ENCODE measurements around the gene DENND1A. TPM values are rescaled to one million over a fixed set of nuclear protein-coding genes. Genes with fewer than 3 reads are reported as not detected.

The DENND1A gene
- total RNA-seq, 1 donor from 2014 or later = 12.7 TPM

DNA sequence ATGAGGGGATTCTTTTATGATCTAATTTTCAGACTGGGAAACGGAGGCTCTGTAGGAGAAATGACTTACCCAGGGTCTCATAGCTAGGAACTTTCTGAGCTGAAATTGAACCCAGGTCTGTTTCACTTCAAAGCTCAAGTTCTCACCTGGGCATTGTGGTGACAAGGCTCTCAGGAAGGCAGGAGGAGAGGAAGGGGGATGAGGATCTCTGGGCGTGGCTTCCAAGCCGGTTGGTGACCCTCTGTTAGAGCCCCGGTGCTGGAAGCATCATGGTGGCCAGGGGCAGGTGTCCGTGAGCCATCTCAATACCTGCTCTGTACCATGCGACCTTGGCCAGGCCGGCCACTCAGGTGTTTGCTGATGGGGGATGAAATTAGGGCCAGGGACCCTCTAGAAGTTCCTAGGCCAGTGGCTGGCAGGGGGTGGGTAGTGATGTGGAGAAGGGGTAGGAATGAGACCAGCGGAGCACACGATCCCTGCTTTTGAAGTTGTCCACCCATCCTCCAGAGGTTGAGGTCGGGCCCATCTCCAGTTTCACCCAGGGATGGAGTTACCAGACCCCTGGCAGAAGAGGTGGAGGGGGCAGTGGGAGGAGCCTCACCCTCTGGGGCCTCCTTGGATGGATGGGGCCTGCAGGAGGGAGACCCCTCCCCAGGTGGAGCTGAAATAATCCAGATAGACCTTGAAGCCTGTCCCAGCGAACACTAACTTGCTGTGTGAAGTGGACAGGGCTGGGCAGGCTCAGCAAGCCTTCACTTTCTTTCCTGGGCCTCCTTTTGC lies 568.0 kb downstream of the DENND1A start:
- peak overlapping the region; percentile 72 for H3K27ac Mint-ChIP-seq (ENCODE audit: unreplicated experiment)
- H3K4me1 Mint-ChIP-seq (ENCODE audit: low read depth, unreplicated experiment) = peaks cover 42% of the 10 kb centered on the region
- peak overlapping the region; percentile 60 for H3K4me3 Mint-ChIP-seq (ENCODE audit: unreplicated experiment)

DNA sequence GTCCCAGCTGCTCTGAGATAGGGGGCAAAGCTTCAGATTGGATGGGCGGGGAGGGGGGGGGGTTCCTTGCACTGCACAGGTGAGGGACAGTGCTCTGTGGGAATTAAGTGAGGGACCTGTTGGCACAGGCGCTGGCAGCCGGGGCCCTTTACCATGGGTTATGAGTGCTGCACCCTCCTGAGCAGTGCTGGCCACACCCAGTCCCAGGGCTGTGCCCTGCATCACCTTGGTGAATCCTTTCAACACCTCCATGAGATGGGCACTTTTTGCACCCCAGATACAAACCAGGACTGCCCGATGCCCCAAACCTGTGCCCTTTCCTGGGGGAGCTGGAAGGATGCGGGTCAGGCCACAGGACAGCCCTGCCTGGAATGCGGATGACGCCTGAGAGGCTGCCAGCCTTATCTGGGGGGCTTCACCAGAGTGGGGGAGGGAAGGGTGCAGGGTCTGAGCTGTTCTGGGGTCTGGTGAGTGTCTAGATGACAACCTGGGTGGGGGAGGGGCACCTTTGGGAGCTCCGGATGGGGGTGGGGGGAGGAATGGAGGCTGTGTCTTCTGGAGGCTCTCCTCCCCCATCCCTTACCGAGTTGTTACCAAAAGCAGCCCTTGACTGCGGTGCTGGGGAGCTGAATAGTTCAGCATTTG lies 568.7 kb downstream of the DENND1A start:
- Mint-ChIP-seq H3K4me1 (ENCODE audit: low read depth, unreplicated experiment) (peaks cover 47% of the 10 kb centered on the region), H3K4me3 (ENCODE audit: unreplicated experiment) (no peak overlapping the region), H3K36me3 (ENCODE audit: low read depth, unreplicated experiment) (no peaks in the 10 kb centered on the region), H3K27ac (ENCODE audit: unreplicated experiment) (no peak overlapping the region), H3K27me3 (ENCODE audit: low read depth, unreplicated experiment) (peaks cover 3% of the 10 kb centered on the region), H3K9me3 (ENCODE audit: unreplicated experiment) (no peaks in the 10 kb centered on the region)
- no peak for DNase-seq (ENCODE audit: low read depth)
- no peak overlapping the region for H3K27ac ChIP-seq (ENCODE audit: low read depth, low read length)
- no peak overlapping the region for H2AFZ ChIP-seq (ENCODE audit: low read depth, low read length)
- H3K9me3 ChIP-seq (ENCODE audit: insufficient read depth, low read depth, low read length) = no peaks in the 10 kb centered on the region
- H3K4me1 ChIP-seq (ENCODE audit: insufficient read depth, low read length) = peaks cover 17% of the 10 kb centered on the region
- H3K4me2 ChIP-seq (ENCODE audit: low read length) = no peak overlapping the region
- H3K36me3 ChIP-seq (ENCODE audit: insufficient read depth, low read length) = no peaks in the 10 kb centered on the region
- TF ChIP-seq, protein P1, sequence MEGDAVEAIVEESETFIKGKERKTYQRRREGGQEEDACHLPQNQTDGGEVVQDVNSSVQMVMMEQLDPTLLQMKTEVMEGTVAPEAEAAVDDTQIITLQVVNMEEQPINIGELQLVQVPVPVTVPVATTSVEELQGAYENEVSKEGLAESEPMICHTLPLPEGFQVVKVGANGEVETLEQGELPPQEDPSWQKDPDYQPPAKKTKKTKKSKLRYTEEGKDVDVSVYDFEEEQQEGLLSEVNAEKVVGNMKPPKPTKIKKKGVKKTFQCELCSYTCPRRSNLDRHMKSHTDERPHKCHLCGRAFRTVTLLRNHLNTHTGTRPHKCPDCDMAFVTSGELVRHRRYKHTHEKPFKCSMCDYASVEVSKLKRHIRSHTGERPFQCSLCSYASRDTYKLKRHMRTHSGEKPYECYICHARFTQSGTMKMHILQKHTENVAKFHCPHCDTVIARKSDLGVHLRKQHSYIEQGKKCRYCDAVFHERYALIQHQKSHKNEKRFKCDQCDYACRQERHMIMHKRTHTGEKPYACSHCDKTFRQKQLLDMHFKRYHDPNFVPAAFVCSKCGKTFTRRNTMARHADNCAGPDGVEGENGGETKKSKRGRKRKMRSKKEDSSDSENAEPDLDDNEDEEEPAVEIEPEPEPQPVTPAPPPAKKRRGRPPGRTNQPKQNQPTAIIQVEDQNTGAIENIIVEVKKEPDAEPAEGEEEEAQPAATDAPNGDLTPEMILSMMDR (IDR thresholded peaks at IDR 0.05; ENCODE audit: insufficient read depth, low read depth, low read length) = no peak
- TF ChIP-seq EZH2 (IDR thresholded peaks at IDR 0.05; ENCODE audit: insufficient read depth, low read length) = no peak
- H3K4me3 ChIP-seq (ENCODE audit: insufficient read depth, low read depth, low read length) = no peak overlapping the region
- H3K79me2 ChIP-seq (ENCODE audit: insufficient read depth, low read length) = no peaks in the 10 kb centered on the region
- H3K27me3 ChIP-seq (ENCODE audit: insufficient read depth, low read length) = peaks cover 6% of the 10 kb centered on the region
- H3K9ac ChIP-seq (ENCODE audit: low read length) = no peak overlapping the region
- no peak for FAIRE-seq
- H4K20me1 ChIP-seq (ENCODE audit: insufficient read depth, low read length) = no peaks in the 10 kb centered on the region

More for the DNA sequence above, 568.0 kb downstream of the DENND1A start:
- Histone ChIP-seq H3K4me3 (ENCODE audit: insufficient read depth, low read depth, low read length) (no peak overlapping the region), H3K79me2 (ENCODE audit: insufficient read depth, low read length) (no peaks in the 10 kb centered on the region), H2AFZ (ENCODE audit: low read depth, low read length) (no peak overlapping the region), H3K4me2 (ENCODE audit: low read length) (no peak overlapping the region), H3K9ac (ENCODE audit: low read length) (no peak overlapping the region), H3K9me3 (ENCODE audit: insufficient read depth, low read depth, low read length) (no peaks in the 10 kb centered on the region), H3K27ac (ENCODE audit: low read depth, low read length) (no peak overlapping the region), H4K20me1 (ENCODE audit: insufficient read depth, low read length) (no peaks in the 10 kb centered on the region), H3K27me3 (ENCODE audit: insufficient read depth, low read length) (no peaks in the 10 kb centered on the region), H3K4me1 (ENCODE audit: insufficient read depth, low read length) (peaks cover 13% of the 10 kb centered on the region), H3K36me3 (ENCODE audit: insufficient read depth, low read length) (no peaks in the 10 kb centered on the region)
- no peaks in the 10 kb centered on the region for H3K9me3 Mint-ChIP-seq (ENCODE audit: unreplicated experiment)
- TF ChIP-seq EZH2 (IDR thresholded peaks at IDR 0.05; ENCODE audit: insufficient read depth, low read length) = no peak
- TF ChIP-seq, protein P1 (IDR thresholded peaks at IDR 0.05; ENCODE audit: insufficient read depth, low read depth, low read length) = no peak
- no peak for FAIRE-seq
- H3K36me3 Mint-ChIP-seq (ENCODE audit: low read depth, unreplicated experiment) = no peaks in the 10 kb centered on the region
- no peak for DNase-seq (ENCODE audit: low read depth)
- H3K27me3 Mint-ChIP-seq (ENCODE audit: low read depth, unreplicated experiment) = no peaks in the 10 kb centered on the region

Data from astrocyte (in vitro differentiated cells and primary cell).